Superior temporal gyrus (tissue), 1 donor: ENCODE data around the gene SELENOO.

Experiments used
- DNase-seq: peaks from one replicate; pipeline ENCODE4 v3.0.0-alpha.2; 2016; ENCODE audit errors: extremely low spot score

Gene SELENOO

DNA sequence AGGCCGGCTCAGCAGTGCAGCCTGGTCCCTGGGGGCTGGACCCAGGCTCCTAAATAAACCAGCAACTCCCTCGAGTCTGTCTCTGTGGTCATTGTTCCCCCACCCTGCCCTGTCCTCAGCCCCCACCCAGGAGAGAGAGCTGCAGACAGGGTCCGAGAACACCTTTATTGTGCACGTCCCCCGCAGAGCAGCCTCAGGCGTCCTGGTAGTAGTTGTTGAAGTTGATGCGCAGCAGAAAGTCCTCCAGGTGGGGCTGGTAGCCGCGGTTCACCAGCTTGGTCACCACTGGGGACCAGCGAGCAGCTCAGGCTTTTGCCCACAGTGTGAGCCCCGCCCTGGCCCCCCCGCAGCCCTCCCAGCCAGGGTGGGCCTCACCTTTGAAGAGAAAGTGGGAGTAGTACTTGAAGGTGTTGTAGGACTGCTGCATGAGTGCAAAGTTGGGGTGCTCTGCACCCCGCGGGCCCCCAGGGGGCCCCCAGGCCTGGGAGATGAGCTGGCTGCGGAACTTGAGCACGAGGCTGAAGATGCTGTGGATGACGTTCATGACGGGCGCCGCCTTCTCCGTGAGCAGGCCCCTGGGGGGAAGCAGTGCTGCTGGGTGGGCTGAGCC lies 16.8 kb downstream of the SELENOO start:
- no peak for DNase-seq

DNA sequence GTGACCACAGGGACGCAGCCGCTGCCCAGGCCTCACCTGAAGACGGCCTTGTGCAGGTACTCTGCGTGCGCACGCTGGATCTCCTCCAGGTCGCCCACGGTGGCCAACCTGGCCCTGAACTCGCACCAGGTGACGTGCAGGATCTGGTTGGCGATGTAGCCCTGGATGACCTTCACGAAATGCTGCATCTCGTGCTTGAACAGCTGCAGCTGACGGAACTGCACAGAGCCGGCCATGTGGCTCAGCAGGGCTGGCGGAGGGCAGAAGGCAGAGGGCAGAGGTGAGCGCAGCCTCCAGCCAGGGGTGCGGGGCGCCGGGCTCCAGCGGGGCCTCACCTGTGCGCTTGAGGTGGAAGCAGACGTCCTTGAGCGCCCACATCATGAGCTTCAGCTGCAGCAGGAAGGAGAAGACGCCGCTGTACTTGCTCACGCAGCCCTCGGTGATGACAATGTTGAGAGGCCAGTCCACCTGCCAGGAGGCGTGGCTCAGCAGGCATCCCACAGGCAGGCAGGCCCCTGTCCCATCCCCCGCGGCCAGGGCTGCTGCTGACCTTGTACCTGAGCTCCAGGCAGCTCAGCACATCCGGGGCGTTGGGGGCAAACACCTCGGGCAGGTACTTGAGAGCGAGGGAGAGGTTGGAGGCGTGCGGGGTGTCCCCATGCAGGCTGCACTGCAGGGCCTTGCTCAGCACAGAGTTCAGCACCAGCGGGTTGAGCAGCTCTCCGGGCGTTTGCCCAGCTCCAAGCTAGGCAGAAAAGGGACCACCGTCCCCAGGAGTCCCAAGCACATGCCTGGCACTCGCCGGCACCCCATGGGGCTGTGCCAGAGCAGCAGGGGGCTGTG lies 17.6 kb downstream of the SELENOO start:
- DNase-seq = no peak

DNA sequence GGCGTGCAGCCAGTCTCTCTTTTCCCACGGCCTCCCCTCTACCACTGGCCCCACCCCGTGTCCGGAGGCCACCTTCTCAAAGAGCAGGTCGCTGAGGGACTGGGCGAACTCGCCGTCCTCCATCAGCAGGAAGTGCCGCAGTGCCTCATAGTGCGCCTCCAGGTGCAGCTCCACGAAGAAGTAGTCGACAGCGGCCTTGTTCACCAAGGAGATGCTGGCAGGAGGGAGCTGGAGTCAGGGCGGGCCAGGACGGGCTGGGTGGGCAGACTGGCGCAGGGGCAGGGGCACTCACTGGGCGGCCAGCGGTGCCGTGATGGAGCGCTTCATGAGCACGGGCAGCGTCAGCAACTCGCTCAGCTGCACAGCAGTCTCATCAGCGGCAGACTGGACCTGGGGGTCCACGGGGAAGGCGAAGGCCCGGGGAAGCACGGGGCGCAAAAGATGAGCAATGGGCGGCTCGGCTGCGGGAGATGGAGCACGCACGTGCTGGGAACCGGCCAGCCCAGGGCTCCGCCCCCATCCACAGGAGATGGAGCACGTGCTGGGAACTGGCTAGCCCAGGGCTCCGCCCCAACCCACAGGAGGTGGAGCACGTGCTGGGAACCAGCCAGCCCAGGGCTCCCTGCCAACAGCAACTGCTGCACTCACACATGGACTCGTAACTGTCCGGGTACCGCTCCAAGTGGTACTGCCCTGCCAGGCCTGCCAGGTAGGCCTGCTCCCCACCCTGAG lies 18.4 kb downstream of the SELENOO start:
- DNase-seq = no peak

DNA sequence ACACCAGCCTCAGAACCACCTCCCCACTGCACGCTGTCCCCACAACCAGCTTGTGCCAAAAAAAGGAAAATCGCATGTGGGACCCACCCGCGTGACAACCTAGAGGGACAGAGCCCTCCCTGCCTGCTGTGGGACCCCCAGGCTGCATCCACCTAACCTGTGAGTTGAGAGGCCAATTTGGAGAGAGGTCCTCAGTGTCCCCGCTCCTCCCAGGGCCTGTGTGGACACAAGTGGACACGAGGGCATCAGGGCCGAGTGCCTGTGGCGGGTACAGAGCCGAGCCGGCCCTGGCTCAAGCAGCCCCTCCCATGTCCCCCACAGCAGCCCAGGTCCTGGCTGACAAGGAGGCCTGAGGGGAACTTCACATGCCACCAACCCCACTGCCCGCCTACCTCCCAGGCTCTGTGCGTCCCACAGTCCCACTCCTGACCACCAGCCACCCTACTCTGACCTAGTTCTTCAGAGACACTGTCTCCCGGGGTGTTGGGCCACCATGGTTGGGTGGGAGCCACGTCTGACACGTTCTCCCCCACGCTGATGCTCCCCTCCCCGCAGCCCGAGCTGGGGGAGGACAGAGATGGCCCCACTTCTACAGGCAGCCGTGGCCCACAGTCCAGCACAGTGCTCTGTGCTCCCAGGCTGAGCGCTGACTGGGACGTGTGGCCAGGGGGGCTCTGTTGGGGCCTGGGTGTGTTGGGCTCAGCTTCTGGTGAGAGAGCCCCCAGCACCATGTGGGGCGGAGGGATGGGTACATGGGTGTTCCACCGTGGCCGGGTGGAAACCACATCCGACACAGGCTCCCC lies 19.2 kb downstream of the SELENOO start:
- DNase-seq = no peak

DNA sequence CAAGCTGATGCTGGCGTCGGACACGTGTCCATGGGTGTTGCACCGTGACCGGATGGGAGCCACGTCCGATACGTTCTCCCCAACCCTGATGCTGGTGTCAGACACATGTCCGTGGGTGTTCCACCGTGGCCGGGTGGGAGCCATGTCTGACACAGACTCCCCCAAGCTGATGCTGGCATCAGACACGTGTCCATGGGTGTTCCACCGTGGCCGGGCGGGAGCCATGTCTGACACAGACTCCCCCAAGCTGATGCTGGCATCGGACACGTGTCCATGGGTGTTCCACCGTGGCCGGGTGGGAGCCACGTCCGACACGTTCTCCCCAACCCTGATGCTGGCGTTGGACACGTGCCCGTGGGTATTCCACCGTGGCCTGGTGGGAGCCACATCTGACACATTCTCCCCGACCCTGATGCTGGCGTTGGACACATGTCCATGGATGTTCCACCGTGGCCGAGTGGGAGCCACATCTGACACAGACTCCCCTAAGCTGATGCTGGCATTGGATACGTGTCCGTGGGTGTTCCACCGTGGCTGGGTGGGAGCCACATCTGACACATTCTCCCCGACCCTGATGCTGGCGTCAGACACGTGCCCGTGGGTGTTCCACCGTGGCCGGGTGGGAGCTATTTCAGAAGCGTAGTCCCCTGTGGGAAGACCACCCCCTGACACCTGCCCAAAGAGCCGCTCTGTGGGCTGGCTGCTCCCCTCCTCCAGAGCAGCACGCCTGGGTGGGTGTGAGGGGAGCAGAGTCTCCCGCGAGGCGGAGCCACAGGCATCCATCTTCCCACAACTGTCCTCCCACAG lies 20.0 kb downstream of the SELENOO start:
- DNase-seq = no peak

DNA sequence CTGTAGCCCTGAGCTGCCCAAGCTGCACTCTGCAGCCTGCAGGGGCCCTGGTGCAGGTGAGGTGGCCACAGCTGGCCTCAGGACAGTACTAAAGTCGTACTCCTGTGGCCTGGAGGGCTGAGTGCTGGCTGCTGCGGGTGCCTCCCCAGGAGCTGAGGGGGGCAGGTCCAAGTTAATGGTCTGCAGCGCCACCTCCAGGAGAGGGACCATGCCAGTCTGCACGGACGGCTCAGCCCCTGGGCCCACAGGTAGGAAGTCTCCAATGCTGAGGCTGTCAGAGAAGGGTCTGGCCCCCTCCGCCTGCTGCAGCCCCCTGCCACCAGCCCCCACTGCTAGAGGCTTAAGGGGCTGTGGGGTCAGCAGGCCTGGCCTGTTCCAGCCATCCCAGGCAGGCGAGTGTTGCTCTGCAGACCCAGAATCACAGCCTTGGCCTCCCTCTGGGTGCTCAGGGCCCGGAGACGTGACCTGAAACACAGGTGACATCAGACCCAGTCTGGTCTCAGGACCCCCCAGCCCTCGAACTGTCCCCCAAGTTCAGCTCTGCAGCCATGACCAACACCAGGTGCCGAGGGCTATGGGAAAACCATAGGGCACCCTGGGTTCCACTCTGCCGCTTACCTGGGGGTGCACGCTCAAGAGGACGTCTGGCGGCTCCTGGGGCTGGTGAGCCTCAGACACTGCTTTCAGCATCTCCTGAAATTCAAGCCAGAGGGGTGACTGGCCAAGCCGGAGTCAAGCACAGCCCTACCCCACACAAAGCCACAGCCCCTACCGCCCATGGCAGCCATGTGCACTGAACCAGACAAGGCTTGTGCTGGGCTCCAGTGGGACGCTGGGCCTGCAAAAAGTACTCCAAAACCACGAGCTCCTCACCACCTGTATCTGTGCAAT lies 20.8 kb downstream of the SELENOO start:
- DNase-seq = no peak

DNA sequence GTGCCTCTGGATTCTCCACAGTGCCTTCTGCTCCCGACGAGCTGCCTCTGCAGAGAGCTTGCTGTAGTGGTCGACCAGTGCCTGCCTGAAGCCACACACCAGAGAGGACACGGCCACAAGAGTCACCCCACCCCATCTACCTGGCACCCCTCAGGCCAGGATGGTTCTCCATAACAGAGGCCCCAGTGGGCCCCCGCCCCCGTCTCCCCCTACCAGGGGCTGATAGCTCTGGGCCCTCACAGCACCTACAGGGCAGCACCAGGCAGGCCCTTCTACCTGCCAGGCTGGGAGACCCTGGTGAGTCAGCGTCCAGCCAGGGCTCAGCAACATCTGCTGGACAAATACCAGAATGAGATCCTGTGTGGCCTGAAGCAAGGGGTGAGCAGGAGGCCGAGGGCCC lies 21.7 kb downstream of the SELENOO start:
- DNase-seq = no peak

DNA sequence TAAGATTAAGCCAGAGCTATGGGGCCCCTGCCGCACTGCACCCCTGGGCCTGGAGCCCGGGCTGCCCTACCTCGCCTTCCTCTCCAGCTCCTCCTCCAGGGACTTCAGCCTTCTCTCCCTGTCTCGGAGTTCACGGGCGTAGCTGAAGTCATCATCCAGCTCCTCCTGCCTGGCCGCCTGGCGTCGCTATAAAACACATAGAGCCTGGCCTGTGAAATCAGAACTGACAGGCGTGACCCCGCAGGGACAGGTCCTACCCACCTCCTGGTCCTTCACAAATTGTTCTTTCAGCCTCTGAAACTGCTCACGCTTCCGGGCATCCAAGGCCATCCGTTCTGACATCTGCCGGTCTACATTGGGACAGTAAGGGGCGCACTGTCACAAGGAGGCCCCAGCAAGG lies 23.3 kb downstream of the SELENOO start:
- DNase-seq = no peak

DNA sequence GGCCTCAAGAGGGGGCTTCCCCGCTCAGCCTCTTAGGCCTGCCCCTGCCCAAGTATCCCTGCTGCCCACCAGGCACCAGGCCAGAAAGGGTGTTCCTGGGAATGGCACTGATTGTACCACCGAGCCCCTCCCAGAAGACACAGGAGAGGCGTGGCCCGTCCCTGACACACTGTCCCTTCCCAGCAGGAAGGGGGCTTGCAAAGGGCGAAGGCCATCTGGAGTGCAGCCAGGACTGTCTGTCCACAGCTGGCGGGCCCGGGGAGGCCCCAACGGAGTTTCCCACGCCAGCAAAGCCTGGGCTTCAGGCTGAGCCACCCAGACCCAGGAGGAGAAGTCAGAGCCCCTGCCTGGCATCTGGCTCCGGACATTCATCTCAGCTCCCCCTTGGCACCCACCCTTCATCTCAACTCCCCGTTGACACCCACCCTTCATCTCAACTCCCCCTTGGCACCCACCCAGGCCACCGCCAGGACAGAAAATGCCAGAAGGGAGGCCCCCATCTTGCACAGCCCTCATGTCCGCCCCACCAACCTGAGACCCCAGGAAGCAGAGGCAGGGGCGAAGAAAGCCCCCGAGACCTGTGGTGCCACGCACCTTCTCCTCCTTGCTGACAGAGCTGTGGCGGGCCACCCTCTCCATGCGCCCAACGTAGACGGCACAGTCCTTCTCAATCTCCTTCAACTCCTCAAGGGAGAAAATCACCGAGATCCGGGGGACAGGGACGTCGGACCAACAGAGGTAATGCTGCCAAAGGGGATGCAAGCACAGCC lies 24.6 kb downstream of the SELENOO start:
- DNase-seq = no peak

DNA sequence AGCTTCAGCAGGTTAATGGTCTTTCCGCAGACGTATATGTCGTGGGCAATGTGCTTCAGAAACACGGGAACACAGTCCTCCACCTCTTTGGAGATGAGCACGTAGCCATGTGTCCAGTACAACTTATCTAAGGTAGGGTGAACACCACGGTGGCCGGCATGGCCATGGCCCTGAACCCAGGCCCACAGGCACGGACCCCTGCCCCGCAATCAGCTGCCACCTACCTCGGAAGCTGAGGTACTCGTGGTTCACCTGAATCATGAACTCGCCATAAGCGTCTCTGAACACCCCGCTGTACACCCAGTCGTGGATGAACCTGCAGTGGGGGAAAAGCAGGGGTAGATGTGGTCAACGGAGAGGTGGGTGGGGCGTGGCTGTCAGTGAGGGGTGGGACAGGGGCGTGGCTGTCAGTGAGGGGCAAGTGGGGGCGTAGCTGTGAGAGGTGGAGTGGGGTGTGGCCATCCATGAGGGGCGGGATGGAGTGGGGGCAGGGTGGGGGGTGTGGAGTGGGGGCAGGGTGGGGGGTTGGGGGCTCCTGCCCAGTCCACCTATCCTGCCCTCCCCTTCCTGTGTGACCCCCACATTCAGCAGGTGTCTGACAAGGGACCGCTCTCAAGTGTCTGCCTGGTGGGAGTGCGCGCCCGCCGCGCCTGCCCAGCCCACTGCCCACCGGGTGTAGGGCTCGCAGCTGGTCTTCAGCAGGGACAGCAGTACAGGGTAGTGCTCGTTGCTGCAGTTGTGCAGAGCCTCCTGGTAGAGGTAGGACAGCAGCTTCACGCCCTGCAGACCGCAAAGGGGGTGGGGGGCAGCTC lies 25.5 kb downstream of the SELENOO start:
- no peak for DNase-seq

DNA sequence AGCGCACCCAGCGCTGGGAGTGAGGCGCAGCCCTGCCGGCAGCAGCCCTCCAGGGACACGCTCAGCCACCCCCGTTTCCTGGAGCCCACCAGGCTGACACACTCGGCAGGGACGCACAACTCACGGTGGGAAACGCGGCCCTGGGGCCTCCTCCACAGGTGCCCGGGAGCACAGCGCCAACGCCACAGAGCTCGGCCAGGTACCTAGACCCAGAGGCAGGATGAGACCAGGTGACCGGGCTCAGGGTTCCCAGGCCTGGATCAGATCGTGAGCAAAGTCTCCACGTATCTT lies 26.0 kb downstream of the SELENOO start:
- no peak for DNase-seq

DNA sequence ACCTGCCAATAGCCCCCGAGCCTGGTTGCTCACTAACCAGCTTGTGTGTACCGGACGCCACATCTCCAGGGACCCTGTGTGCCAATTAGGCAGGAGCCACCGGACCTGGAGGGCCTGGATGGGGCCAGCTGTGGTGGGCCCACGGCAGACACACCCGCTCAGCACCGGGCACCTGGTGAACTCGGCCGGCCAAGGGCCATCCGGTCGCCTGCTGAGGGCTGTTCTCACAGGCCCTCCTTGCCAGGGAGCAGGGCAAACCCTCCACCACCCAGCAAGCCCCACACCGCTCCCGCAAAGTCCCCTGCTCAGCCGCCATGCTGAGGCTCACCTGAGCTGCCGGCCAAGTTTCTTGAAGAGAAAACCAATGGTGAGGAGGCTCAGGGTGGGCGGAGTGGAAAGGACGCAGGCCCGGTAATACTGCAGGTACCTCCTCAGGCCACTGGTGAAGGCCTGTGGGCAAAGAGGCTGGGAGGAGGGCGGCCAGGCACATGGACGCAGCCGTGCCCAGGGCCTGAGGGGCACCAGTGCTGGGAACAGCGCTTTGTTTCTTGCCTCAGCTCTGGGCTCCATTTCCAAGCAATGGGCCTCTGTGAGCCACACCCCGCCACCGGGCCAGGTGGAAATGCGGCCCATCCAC lies 26.9 kb downstream of the SELENOO start:
- no peak for DNase-seq

DNA sequence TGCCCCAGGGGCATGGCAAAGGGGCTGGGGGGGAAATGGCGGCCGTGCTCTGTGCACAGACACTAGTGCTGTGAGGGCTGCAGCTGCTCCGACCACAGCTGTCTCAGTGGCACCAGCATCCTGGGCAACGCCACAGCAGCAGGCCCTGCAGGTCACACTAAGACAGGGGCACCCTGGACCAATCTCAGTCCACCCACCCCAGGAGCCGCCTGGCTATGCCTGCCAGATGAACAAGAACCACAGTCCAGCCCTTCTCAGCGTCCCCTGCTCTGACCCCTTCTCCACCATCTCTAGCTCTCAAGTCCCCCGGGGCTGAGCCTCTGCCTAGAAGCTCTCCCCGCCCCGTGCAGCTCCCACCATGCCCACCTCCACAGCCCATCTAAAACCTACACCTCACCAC lies 27.6 kb downstream of the SELENOO start:
- DNase-seq = no peak

DNA sequence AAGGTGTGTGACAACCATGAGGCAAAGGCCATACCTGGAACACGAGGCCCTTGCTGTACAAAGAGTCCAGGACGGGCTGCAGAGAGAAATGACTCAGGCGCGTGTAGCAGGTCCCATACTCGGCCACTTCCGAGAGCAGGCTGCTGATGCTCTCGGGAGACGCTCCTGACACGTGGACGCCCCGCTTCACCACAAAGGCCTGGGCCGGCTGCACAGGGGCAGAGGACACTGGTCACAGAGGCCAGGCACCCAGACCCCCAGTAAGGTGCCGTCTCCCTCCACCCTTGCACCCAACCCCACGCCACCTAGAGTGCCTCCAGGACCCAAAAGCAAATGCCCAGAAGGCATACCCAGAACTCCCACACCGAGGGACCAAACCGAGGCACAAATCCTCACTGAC lies 28.6 kb downstream of the SELENOO start:
- DNase-seq = no peak

DNA sequence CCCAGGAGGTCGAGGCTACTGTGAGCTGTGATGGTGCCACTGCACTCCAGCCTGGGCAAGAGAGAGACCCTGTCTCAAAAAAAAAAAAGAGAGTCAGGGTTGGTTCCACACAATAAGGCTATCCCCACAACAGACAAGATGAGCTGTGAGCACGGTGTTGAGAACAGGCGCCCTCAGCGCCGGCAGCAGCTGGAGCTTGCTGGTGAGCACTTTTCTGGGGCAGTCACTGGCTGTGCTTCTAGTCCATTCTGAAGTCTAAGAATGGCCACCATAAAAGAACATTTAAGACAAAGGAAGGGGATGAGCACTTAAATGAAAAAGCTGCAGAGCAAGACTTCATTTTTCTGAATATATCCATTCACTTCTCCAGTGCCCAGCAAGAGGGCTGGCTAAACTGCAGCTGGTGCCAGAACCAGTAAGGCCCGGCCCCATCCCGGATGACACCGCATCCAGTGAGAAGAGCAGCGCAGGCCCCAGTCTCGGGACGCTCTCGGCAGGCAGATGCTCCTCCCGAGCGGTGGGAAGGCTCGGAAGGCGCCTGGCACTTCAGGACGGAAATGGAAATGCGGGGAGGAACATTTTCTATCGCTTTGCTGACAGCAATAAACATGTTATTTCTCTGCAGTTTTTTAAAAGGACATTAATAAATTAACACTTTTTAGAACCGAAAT lies 31.8 kb downstream of the SELENOO start:
- DNase-seq = no peak

DNA sequence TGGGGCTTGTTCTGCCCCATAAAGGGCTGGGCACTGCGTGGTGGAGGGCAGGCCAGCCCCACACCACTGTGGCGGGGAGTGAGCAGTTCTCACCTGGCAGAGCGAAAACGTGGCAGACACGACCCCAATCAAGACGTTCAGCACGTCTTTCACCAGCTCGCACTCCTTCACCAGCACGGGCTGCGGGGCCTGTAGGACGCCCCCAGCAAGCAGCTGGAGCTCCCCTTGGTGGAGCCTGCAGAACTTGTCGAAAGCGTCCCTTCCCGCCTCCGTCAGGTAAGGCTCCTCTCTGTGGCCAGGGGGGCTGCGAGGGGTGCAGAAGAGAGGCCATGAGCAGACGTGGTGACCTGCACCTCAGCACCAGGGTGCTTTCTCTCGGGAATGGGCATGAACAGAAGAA lies 32.4 kb downstream of the SELENOO start:
- DNase-seq = no peak

DNA sequence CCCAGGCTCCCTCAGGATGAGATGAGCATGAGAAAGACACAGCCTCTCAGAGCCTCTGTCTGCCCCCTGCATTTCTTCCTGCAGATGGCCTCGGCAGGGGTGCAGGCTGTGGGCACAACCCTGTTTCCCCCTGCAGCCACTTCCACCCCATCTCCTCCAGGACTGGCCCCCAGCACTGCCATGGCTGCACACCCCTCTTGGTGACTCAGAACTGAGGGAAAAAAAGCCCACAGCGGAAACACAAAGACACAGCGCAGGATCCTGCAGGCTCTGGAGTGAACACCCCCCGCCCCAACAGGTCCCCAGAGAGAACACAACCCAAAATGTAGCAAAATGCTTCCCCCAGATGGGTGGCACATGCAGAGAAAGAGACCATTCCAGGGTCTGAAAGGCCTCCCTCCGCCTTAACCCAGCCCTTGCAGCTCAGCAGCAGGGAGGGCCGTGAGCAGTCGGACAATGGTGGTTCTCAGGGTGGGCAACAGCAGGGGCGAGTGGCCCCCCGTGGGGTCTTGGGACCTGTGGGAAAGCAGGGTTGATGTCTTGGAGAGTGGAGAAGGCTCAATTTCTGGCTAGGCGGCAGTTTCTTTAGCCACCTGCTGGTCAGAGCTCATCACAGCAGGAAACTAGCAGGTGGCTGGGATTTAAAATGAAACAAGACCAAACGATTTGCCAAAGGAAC lies 36.1 kb downstream of the SELENOO start:
- DNase-seq = no peak
